NK-92 (cell line): ENCODE data around the gene ANKRD63.

Experiments used
- DNase-seq: peaks from one replicate; lab custom pipeline; 2025; ENCODE audit not compliant: unreplicated experiment; lab: John Stamatoyannopoulos, UW

ANKRD63 gene

DNA sequence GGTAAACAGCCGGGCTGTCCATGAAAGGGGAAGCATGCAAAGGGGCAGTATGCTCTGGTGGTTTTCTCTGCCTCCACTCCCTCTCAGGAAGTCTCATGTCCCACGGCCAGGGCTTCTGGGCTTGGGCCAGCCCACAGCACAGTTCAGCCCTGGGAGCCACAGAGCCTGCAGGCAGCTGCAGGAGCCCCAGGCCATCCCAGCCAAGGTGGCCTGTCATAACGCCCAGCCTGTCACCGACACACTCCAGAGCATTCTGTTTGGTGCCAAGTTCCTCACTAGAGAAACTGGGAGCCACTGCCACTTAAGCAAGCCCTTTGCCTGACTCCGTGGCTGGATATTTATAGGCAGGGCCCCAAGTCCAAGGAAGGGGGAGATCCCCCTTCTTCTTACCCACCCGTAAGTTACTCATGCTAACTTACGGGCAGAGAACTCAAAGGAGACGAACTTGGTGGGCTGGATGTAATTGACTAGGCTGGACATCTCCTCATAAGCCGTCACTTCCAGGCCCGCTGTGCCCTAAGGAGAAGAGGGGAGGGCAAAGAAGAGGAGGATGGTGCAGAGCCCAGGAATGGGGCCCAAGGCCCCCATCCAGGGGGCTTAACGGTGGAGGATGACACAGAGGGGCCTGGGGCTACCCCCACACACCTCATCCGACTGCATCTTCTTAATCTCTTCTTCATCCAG is 13.2 kb upstream of the ANKRD63 start:
- no peak for DNase-seq

DNA sequence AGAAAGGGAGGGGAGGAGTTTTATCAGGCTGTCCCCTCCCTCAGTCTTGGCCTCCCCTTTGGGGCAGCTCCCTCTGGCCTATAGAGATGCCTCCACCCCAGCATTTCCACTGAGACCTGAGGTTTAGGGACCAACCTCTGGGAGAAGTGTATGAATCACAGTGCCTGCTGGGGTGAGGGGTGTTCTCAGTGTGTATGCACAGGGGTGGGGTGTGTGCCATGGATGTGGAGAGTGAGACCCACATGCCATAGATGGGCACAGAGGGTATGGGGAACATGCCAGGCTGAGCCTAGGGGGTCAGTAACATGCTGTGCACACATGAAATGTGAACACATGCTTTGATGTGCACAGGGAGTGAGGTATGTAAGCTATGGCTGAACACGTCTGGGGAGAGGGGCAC is 12.4 kb upstream of the ANKRD63 start:
- DNase-seq: no peak

DNA sequence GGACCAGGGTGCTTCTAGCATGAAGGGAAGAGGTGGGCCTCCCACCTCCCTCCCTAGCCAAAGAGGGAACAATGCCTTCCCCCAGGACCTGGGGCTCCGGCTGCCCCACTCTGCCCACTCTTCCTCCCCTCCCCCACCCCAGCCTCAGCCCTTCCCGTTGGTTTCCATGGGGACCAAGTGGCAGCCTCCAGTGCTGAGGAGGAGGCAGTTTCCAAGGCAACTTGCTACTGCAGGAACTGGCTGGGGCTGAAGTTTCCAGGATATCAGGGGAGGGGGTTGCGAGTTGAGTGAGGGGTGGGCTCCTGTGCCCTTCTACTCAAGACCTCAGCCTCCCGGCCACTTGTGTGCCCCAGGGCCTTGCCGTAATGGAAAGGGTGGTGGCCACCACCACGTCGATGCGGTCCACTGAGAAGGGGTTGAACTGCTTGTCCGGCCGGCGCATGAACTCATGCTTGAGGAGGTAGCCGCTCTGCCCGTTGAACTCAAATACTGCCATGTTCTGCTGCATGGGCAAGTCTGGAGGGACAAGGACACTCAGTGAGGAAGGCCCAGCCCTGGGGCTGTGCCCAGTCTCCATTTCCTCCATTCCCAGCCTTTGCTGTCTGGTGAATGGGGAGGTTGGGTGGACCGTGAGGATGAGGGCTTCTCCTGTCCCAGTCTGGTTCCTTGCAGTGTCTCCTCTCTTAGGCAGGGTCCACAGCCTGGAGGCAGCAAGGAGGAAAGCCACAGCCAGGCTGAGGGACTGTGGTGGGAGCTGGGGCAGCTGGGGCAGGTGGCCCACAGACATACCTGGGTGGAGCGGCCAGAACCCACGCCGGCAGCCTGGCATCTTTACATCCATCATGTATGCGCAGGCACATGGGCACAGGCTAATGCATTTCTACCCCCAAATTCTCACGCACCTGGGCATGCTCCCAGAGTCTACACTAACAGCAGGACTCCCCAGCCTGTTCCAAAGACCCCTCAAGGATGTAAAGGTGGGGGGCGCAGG is 11.3 kb upstream of the ANKRD63 start:
- no peak for DNase-seq

DNA sequence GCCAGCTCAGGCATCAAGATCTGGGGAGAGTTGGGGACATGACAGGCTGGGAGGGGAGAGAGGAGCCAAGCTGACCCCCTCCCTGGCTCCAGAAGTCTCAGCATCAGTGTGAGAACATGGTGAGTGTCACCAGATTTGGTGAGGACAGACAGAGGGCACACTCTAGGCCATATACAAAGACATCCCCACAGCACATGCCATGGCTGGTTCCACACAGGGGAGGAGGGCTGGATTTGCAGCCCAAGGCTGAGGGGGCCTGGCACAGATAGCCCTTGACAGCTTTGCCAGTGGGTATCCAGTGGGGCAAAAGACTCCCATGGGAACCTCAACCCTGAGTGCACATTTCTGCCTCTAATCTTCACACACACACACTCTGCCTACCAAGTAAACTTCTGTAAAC is 10.1 kb upstream of the ANKRD63 start:
- no peak for DNase-seq

DNA sequence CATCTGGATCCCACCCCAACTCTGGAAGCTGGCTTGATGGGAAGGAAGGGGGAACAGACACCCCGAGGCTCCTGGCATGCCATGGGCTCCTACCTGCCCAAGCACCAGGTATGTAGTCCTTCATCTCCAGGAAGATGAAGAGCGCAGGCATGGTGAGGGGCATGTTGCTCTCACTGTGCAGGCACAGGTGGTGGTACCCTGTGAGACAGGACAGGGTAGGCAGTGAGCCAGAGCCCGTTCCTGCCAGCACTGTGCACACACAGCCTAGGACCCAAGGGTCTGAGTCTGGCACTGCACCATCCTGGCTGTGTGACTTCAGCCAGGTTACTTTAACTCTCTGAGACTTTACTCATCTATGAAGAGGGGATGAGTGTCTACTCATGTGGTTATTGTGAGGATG is 9.4 kb upstream of the ANKRD63 start:
- DNase-seq: no peak

DNA sequence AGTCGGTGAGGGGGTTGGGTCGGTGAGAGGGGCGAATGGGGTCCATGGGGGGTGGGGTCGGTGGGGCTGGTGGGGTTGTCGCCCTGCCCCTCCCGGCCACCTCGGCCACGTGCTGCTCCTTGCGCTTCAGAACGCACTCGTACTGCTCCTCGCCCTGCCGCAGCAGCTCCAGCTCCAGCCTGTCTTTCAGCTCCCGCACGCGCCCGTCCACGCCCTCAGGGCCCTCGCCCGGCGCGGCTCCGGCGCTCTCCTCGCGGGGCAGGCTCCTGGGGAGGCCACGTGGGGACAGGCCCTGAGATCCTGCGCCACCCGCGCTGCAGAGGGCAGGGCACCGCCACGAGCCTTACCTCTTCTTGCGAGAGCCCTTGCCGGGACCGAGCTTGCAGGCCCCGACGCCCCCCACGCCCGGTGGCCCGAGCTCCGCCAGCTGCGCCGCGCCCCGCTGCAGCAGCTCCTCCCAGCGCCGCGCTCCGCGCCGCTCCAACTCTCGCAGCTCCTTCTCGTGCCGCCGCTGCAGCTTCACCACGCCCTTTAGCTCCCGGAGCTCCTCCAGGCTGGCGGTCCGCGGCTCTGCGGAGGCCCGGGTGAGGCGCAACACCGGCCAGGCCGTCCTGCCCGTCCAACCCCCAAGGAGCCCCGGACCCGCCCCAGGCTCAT is 8.2 kb upstream of the ANKRD63 start:
- no peak for DNase-seq

DNA sequence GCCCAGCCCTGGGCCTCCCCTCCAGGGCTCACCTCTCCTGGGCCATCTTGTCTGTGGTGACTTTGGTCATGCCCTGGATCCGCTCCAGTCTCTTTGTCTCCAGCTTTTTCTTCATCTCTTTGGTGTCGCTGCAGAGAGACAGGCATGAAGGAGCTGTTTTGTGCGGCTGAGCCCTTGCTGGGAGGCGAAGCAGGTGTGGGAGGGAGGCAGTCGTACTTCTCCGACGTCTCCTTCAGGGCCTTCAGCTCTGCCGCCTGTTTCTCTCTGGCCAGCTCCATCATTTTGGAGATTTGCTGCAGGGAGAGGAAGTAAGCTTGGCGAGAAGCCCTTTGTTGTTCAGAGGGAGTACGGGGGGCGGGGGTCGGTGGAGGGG is 7.7 kb upstream of the ANKRD63 start:
- DNase-seq: no peak

DNA sequence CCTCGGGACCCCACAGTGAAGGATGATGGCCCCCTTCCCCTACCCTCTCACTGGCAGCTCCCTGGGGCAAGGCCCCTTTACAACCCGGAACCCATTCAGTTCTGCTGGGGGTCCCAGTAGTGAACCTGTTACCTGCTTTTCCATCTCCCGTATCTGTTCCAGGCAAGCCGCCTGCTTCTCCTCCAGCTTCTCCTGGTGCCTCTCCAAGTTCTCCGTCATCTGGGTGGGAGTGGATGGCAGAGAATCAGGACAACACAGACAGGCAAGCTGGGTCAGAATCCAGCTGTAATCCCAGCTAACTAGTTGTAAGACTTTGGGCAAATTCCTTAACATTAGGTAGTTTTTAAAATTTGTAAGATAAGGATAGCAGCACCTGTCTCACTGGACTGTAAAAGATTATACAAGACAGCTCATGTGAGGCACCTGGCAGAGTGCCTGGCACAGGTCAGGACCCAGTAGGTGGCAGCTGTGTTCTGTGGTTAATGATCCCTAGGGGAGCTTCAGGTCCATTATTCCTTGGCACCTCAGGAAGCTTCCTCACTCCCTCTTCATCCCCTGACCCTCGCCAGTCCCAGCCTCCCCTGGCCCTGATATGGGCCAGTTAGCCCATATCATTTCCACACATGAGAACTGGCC is 6.4 kb upstream of the ANKRD63 start:
- no peak for DNase-seq

DNA sequence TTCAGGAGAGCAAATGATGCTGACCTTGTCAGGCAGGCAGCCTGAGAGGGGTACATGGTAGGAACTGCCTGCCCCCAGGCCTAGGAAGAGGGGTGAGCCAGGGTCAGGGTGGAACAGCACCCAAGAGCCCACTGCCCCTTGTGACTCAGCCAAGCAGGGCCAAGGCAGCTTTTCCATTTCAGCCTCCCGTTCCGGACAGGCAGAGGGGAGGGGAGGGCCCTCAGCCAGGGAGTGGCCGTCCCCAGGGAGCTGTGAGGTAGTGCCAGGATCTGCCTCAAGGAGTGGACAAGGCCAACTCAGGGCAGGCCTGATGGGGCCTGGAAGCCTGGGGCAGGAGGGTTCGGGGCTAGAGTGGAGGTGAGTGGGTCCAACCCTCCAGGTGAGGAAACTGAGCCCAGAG is 5.1 kb upstream of the ANKRD63 start:
- no peak for DNase-seq

DNA sequence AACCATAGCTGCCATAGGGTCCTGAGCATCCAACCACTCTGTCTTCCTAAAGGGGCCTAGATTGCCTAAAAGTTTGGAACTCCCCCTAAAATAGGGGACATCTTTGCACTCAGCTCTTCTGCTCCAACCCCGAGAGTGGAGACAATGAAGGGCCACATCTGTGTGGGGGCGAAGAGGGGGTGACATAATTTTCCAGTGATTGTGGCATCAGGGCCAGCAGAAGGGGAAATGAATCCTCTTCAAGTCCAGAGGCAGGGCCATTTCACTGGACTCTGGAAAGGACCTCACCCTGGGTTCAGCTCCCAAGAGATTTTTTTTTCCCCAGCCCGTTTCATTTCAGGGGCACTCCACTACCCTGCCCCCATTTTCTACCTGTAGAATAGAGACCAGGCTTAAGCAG is 4.6 kb upstream of the ANKRD63 start:
- DNase-seq: no peak

DNA sequence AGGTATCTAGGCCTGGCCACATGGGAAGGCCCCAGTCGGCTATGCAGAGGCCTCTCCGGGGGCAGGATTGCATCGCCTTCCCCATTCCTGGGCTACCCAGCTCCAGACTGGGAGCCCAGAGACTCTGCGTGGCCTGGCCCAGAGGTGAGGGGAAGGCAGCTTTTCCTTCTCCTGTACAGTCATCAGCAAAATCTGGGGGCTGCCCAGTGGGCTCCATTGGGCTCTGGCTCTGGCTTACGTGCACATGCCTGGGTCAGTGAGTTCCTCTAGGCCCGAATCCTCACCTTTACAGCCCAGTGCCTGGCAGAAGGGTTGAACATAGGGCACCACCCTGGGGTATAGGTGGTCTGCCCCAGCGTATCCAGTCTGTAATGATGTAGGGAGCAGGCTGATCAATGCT is 3.9 kb upstream of the ANKRD63 start:
- no peak for DNase-seq

DNA sequence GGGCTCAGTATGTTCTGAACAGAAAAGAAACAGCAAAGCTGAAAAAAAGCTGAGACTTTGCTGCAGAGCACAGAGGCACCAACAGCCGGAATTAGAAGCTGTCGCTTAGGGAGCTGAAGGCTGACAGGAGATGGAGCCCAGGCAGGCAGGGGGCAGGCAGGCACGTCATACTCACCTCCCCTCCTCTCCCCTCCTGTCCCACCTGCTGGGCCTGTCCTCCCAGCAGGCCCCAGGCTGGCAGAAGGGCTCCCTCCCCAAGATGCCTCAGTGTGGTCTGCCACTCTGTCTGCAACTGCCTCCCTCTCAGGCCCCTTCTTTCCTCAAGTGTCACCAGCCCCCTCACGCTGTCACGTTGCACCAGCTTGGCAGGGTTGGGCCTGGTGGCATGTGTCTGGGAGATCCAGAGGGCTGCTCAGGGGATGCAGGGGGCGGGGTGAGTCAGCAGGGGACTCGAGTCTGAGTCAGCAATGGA is 3.2 kb upstream of the ANKRD63 start:
- no peak for DNase-seq

DNA sequence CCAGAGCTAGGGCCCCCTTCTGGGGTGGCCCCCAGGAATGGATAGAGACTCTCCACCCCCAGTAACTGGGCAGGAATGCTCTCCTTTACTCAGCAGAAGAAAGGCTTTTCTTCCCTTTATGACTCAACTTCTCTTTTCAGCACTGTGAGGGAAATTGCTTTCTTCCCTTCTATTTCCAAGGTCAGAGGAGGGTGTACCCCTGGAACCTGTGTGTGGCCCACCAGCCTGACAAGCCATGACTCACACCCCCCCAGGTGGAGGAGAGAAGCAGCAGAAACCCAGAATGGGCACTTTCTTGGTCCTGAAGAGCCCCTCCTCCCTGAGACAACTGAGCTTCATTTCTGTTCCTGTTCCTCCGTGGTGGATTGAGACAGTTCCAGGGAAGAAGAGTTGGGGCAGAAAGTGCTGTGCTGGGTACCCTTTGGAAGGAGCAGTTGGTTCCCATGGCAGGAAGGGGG is 2.7 kb upstream of the ANKRD63 start:
- DNase-seq: no peak

DNA sequence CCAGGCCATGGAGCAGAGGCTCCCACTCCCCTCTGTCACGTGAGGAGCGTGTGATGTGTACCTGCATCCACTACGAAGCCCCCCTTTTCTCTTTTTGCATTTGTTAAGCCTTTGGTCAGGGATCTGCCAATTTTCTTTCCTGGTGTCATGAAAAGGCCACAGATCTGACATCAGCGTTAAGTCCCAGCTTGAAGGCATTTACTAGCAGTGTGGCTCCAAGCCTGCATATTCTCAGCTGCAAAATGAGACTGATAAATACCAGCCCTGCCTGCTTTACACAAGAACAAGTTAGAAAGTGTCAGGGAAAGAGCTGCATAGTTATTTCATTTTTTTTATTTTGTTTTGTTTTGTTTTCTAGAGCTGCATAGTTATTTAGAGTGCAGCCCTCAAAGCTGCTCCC is 2.3 kb upstream of the ANKRD63 start:
- no peak for DNase-seq

DNA sequence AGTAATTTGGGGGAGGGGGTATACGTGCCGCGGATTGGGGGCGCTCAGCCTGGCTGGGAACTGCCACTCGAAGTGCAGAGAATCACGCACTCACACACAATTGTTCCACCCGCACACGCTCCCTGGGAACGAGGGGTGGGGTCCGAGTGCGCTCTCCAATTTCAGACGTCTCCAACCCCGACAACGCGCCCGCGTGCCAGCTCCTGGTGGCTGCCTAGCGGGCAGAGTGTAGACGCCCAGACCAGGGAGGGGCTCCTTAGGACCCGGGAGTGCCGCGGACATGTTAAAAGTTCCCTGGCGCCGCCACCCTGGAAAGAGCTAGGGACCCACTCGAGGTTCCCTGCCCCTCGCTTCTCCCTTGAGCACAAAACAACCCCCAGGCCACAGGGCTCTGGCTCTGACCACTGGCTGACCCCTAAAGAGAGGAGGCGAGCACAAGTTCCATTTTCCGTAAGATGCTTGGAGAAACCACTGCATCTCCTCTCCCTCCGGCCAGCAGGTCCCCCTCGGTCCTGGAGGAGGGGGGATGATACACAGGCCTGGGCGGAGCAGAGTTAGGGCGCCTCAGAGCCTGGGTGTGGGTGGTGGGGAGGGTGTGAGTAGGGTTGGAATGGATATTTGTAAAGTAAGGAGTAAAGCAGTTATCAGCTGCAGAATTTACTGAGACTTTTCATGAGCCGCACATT is 894 bp upstream of the ANKRD63 start:
- no peak for DNase-seq

DNA sequence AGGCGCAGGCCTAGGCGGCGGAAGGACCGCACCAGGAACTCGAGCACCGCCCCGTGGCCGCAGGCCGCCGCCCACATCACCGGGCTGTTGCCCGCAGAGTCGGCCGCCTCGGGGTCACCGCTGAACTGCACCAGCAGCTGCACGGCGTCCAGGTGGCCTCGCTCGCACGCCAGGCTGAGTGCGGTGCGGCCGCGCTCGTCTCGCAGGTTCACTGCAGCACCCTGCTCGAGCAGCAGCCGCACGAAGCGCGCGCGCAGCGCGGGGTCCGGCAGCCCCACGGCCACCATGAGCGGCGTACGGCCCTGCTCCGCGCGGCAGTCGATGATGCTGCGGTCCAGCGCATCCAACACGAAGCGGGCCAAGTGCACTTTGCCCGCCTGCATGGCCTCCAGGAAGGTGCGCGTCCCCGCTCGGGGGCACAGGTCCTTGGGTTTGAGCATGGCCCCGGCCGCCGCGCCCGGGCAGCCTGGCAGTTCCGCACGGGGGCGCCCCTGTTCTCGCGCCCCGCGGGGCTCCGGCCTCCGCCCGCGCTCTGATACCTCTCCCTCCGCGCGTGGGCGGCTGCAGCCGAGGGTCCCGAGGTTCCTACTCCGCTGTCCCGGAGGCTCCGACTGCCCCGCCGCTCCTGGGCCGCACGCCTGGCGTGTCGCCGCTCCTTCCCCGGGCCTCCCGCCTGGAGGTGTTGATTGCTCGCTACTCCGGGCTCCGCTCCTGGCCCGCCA is 556 bp downstream of the ANKRD63 start:
- DNase-seq: no peak

DNA sequence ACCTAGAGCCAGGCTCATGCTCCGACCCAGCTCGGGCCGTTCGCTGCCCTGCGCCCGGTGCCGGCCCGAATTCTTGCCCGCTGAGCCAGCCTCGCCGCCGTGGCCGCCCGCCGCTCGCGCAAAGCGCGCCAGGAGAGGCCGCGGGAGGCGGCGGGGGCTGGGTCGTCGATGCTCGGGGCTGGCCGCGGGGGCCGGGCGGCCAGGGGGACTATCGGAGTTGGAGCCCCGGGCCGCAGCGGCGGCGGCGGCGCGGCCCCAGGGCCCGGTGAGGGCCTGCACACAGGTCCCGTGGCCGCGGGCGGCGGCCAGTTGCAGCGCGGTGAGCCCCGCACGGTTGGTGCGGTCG is 1.1 kb downstream of the ANKRD63 start:
- DNase-seq: no peak

DNA sequence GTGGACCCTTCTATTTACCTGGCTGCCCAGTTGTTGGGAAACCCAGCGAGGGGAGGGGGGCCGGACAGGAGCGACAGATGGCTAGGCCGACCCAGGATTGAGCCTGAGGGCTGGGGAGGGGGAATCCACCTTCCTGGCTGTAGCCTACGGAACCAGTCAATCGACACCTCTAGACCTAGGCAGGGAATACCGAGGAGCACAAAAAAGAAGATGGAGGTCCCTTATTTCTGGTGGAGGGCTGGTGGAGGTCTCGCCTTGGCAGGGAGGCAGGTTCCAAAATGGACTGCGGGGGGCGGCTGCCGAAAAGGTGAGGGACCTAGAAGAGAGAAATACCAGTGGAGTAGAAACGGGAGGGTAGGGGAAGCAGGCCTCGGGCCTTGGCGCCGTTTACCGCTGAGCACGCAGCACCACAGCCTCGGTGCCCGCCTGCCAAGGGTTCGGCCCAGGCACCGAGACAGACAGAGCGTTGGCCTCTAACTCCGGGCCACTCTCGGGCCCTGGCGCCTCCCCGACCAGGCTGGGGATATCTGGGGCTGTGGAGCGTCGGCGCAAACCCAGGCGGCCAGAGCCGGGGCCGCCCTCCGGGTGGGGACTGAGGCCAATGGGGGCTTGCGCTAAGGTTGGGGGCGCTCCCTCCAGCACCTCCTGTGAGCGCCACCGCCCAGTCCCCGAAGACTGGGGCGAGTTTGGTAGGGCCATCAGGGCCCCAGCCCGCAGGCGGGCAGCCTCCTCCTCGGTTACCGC is 1.6 kb downstream of the ANKRD63 start:
- DNase-seq: no peak

DNA sequence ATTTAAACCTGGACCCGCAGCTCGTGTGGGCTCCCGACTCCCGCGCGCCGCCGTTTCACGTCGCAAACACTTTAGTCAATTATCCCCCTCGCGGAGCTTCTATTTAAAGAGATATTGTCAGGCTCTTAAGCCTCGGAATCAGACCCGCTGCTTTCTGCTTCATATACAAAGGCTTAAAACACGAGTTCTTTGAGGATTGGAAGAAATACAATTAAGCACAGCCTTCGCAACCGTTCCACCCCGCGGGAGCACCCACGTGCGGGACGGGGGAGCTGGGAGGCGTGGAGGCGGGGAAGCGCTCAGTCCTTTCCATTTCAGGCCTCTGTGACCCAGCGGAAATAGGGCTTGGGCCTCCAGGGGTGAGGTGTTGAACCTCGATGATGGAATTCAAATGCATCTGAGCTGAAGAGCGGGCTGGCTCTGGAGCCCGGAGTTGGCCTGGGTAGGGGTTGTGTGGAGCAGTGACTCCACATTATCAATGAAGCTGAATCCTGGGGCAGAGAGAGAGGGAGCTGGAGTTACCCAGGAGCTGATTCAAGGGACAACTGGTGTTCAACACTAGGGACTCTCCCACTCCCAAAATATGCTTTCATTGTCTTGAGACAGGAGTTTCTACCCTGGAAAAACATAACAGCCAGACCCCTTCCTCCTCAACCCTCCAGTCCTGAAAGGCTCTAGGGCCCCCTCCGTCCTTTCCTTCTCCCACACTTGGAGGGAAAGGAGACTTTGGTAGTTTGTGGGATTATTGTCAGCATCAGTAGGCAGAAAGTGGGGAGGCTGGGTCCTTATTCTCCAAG is 2.4 kb downstream of the ANKRD63 start:
- no peak for DNase-seq
